Endodermal cell (in vitro differentiated cells): Measurements from ENCODE around the gene CCDC9B. TPM values are rescaled to one million over a fixed set of nuclear protein-coding genes. Genes with fewer than 3 reads are reported as not detected.

ENCODE experiments used
- DNase-seq: peaks from one replicate; pipeline ENCODE4 v3.0.0-alpha.2; 2017
- H3K27ac ChIP-seq: 2 replicates; pipeline ENCODE4 v1.5.1; 2013; ENCODE audit warnings: mild to moderate bottlenecking, low read depth, low read length, moderate library complexity
- H3K27me3 ChIP-seq: 2 replicates; pipeline ENCODE4 v1.6.1; 2013; ENCODE audit warnings: mild to moderate bottlenecking, low read length, moderate library complexity; ENCODE audit not compliant: insufficient read depth, control insufficient read depth, poor library complexity, severe bottlenecking
- H3K36me3 ChIP-seq: 2 replicates; pipeline ENCODE4 v1.7.0; 2013; ENCODE audit warnings: mild to moderate bottlenecking, low read length, moderate library complexity; ENCODE audit not compliant: control insufficient read depth, insufficient read depth
- H3K4me1 ChIP-seq: one replicate; pipeline ENCODE4 v1.7.0; 2013; ENCODE audit warnings: low read length; ENCODE audit not compliant: control insufficient read depth, insufficient read depth
- H3K4me3 ChIP-seq: 2 replicates; pipeline ENCODE4 v1.5.1; 2013; ENCODE audit warnings: mild to moderate bottlenecking, low read length, moderate library complexity
- H3K9ac ChIP-seq: 2 replicates; pipeline ENCODE4 v1.6.1; 2013; ENCODE audit warnings: mild to moderate bottlenecking, low read length, moderate library complexity; ENCODE audit not compliant: poor library complexity, severe bottlenecking; ENCODE audit errors: extremely low read depth
- H3K9me3 ChIP-seq: 2 replicates; pipeline ENCODE4 v1.6.1; 2013; ENCODE audit warnings: mild to moderate bottlenecking, low read length, moderate library complexity; ENCODE audit not compliant: control insufficient read depth
- H3K27ac Mint-ChIP-seq: 2 replicates; pipeline ENCODE4 v1.8.0; 2020; ENCODE audit warnings: mixed read lengths
- H3K27me3 Mint-ChIP-seq: 2 replicates; pipeline ENCODE4 v1.8.0; 2021; ENCODE audit warnings: mild to moderate bottlenecking, mixed read lengths; ENCODE audit not compliant: insufficient read depth
- H3K36me3 Mint-ChIP-seq: 2 replicates; pipeline ENCODE4 v1.8.0; 2020; ENCODE audit warnings: low read depth, mixed read lengths
- H3K4me1 Mint-ChIP-seq: 2 replicates; pipeline ENCODE4 v1.8.0; 2020; ENCODE audit warnings: mixed read lengths
- H3K4me3 Mint-ChIP-seq: 2 replicates; pipeline ENCODE4 v1.8.0; 2020; ENCODE audit warnings: mild to moderate bottlenecking, moderate library complexity, mixed read lengths
- H3K9me3 Mint-ChIP-seq: 2 replicates; pipeline ENCODE4 v1.8.0; 2020; ENCODE audit warnings: mild to moderate bottlenecking, mixed read lengths
- CTCF ChIP-seq: fragments of 200-600 bp; sonication (generic); conservative IDR thresholded peaks from 2 replicates; pipeline ENCODE4 v1.5.0; 2021; ENCODE audit warnings: antibody characterized with exemption, mild to moderate bottlenecking
- WGBS, 2 experiments: methylation state at CpG; one replicate each; pipeline versions ENCODE4 v1.1.5 to v1.1.7; 2013; ENCODE audit warnings: missing lambda C conversion rate in 2 of 2, mixed read lengths in 1 of 2; ENCODE audit not compliant: insufficient coverage in 1 of 2, insufficient read length in 1 of 2; 5-methylcytosine and 5-hydroxymethylcytosine counted together
- total RNA-seq, 2 donors: library from RNA; stranded (reverse); fragmentation: NEBNext Ultra II Directional in 1 of 2; extraction: Animal tissue kit (Norgen Biotek cat#: 25700) in 1 of 2; gene quantifications; 2 replicates in 1 of 2; 3 replicates in 1 of 2; pipeline ENCODE4 v1.2.1, GENCODE V29; 2021

CCDC9B gene
- total RNA-seq, 2 donors from 2014 or later: 0.15 to 0.42 TPM

- 1% methylated on average over 55 to 92 of the region's 92 CpGs for WGBS, 2 experiments
- Histone ChIP-seq H3K36me3 (no peaks in the 10 kb centered on the region), H3K4me3 (peak overlapping the region; percentile 45), H3K9me3 (no peaks in the 10 kb centered on the region), H3K9ac (no peak overlapping the region), H3K27ac (no peak overlapping the region), H3K27me3 (peaks cover 95% of the 10 kb centered on the region), H3K4me1 (no peaks in the 10 kb centered on the region)
- H3K36me3 Mint-ChIP-seq: no peaks in the 10 kb centered on the region
- H3K4me1 Mint-ChIP-seq: peaks cover 14% of the 10 kb centered on the region
- H3K27me3 Mint-ChIP-seq: peaks cover 87% of the 10 kb centered on the region
- DNase-seq: peak; percentile 87
- H3K4me3 Mint-ChIP-seq: peak overlapping the region; percentile 36
- H3K27ac Mint-ChIP-seq: no peak overlapping the region
- peak; percentile 71 for TF ChIP-seq CTCF
- H3K9me3 Mint-ChIP-seq: no peaks in the 10 kb centered on the region
Observed at GRCh38 chr15:40282147-40282868, 58.4 kb downstream of the CCDC9B start.

GRCh38 chr15:40281801-40282146 lies 59.0 kb downstream of the CCDC9B start:
- no peaks in the 10 kb centered on the region for H3K9me3 ChIP-seq
- 3 to 4% methylated on average over 5 to 51 of the region's 51 CpGs for WGBS, 2 experiments
- Mint-ChIP-seq H3K4me1 (peaks cover 14% of the 10 kb centered on the region), H3K36me3 (no peaks in the 10 kb centered on the region), H3K9me3 (no peaks in the 10 kb centered on the region), H3K4me3 (no peak overlapping the region), H3K27ac (no peak overlapping the region), H3K27me3 (peaks cover 86% of the 10 kb centered on the region)
- no peak overlapping the region for H3K4me3 ChIP-seq
- H3K36me3 ChIP-seq: no peaks in the 10 kb centered on the region
- no peak overlapping the region for H3K9ac ChIP-seq
- DNase-seq: no peak
- no peak for TF ChIP-seq CTCF
- H3K4me1 ChIP-seq: no peaks in the 10 kb centered on the region
- H3K27ac ChIP-seq: no peak overlapping the region
- H3K27me3 ChIP-seq: peaks cover 90% of the 10 kb centered on the region

Other genes starting within 250 kb of the CCDC9B start
- 10 to 100 TPM; 48.3 to 53.5 TPM for gene BMF, start 232.1 kb downstream of the CCDC9B start, total RNA-seq
- gene BUB1B, start 179.9 kb downstream of the CCDC9B start, total RNA-seq: 100 to 1,000 TPM in 1 of 2 donors, 10 to 100 TPM in 1; 58.6 to 108 TPM
- gene PAK6, start 101.9 kb downstream of the CCDC9B start, total RNA-seq: 1 to 10 TPM; 7.7 to 9.1 TPM
- gene ANKRD63, start 57.9 kb downstream of the CCDC9B start, total RNA-seq: not detected
- gene PLCB2, start 33.0 kb downstream of the CCDC9B start, total RNA-seq: 1 to 10 TPM; 4.4 to 5.3 TPM
- 1 to 10 TPM; 4.6 to 8.6 TPM for gene INAFM2, start 17.2 kb downstream of the CCDC9B start, total RNA-seq
- gene PHGR1, start 10.1 kb upstream of the CCDC9B start, total RNA-seq: not detected
- gene DISP2, start 17.3 kb upstream of the CCDC9B start, total RNA-seq: under 1 TPM; 0.04 to 0.40 TPM
- gene KNSTRN, start 41.8 kb upstream of the CCDC9B start, total RNA-seq: 10 to 100 TPM; 57.6 to 92.4 TPM
- gene IVD, start 64.9 kb upstream of the CCDC9B start, total RNA-seq: 10 to 100 TPM; 90.6 to 98.7 TPM
- gene BAHD1, start 100.0 kb upstream of the CCDC9B start, total RNA-seq: 10 to 100 TPM; 23.5 to 30.1 TPM
- 10 to 100 TPM; 33.7 to 43.0 TPM for gene CHST14, start 130.0 kb upstream of the CCDC9B start, total RNA-seq
- gene CCDC32, start 224.1 kb upstream of the CCDC9B start, total RNA-seq: 10 to 100 TPM; 14.9 to 16.8 TPM
- gene RPUSD2, start 228.4 kb upstream of the CCDC9B start, total RNA-seq: 10 to 100 TPM; 16.5 to 20.5 TPM